Amniotic epithelial cell (primary cell): ENCODE results near the gene ZBP1.

Experiments
- DNase-seq: peaks from one replicate; pipeline ENCODE4 v3.0.0-alpha.2; 2010; ENCODE audit warnings: low read depth

ZBP1 gene, protein sequence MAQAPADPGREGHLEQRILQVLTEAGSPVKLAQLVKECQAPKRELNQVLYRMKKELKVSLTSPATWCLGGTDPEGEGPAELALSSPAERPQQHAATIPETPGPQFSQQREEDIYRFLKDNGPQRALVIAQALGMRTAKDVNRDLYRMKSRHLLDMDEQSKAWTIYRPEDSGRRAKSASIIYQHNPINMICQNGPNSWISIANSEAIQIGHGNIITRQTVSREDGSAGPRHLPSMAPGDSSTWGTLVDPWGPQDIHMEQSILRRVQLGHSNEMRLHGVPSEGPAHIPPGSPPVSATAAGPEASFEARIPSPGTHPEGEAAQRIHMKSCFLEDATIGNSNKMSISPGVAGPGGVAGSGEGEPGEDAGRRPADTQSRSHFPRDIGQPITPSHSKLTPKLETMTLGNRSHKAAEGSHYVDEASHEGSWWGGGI

GRCh38 chr20:57620274-57620990, at the start of gene ZBP1:
Gene ZBP1, minus strand, starts transcription at chr20:57620426. Its CDS starts 131 bp downstream, at chr20:57620295.
- DNase-seq, result no peak

GRCh38 chr20:57669632-57670031, 49.4 kb upstream of the ZBP1 start:
- DNase-seq, result no peak

DNA sequence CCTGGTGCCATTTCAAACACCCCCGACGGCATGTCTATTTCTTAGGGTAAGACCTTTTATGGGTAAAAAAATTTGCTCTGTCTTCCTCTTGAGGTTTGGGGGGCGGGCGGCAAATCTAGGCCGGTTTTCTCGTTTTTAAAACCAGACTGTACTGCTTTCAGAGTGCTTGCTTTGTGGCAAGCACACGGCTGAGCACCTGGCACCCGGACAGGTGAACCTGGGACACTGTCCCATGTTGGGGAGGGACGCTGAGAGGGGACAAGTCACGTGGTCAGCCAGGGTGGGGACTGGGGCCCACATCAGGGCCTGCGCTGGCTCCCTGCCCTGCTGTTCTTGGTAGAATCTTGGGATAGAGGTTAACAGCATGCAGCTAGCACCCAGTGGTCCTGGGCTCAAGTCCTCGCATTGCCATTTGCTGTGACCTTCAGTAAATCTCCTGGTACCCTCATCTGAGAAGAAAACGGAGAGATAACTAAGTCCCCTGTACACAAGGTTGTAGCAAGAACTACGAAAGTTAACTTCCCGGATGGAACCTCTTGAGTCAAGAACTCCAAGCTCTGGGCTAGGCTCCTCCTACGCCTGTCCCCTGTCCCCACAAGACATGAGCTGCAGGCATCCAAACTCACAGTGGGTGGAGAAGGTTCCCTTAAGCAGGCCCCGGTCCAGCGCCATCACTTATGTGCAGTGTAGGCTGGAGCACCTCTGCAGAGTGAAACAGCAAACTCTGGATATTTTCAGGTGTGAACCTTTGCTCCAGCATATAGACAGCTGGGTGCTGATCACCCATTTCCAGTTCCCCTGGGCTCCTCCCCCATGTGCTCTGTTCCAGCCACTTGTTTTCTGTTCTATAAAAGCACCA, 47.9 kb upstream of the ZBP1 start:
- no peak for DNase-seq

GRCh38 chr20:57667388-57667787, 47.2 kb upstream of the ZBP1 start:
- no peak for DNase-seq

DNA sequence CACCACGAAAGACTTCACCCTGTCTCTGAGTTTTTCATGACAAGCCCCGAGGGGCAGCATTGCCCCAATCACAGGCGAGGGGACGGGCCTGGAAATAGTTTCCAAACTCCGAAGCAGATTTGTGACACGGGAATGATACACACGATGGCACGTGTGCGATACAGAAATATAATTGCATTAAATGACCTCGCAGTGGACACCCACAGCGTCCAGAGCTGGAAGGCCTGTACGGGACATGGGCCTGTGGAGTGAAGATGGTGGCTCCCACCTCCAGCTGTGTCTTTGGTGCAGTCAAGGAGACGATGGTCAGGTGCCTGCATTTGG, 46.6 kb upstream of the ZBP1 start:
- DNase-seq, result no peak

DNA sequence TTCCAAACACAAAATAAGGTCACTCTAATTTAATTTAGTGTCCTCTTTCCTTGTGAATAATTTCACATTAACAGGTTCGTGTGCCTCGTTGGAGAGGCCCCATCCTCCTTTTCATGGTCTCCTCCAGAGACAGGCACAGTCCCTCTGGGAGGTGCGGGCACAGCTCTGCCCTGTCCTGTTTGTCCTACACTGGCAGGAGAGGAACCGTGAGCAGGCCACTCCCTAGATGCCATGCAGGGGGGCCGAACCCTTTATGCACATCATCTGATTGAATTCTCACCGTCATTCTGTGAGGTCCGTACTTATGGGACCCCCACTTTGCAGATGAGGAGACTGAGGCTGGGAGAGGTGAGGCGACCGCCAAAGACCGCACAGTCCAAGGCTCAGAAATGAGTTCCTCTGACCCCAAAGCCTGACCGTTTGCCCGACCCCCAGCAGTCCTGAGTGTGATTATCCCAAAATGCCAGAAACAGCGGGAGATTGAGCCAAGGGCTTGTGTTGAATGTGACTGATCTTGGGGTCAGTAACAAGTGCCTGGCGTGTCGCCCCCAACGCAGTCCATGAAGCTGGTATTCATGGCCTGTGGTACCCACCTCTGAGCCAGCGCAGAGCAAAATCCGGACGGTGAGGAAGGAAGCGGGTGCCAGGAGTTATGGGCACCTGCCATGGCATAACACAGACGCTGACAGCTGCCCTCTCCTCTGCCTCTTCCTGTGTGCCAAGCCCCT, 46.0 kb upstream of the ZBP1 start:
- no peak for DNase-seq

- no peak for DNase-seq
These were observed 45.4 kb upstream of the ZBP1 start for GRCh38 chr20:57665589-57665971.

- DNase-seq, result no peak
These were observed 44.8 kb upstream of the ZBP1 start for GRCh38 chr20:57664924-57665588.

- no peak for DNase-seq
These were observed 44.2 kb upstream of the ZBP1 start for GRCh38 chr20:57664476-57664875.

GRCh38 chr20:57663681-57664451, 43.6 kb upstream of the ZBP1 start:
- DNase-seq, result no peak

DNA sequence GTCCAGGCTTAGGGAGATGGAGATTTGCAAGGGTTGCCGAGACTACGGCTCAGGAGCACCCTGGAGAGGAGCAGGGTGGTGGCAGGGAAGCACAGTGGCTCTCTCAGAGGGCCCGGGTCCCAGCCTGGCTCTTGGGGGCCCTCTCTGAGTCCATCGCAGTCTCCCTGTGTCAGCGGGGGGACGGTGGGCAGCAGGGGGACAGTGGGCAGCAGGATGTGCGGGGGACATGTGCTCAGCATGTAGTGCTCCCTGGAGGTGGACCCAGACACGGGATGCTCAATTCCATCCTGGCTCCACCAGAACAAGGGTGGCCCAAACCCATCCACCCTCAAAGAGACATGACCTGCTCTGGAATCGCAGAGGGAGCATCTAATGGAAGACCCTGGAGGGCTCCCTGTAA, 43.0 kb upstream of the ZBP1 start:
- no peak for DNase-seq

- DNase-seq, result no peak
These were observed 42.4 kb upstream of the ZBP1 start for GRCh38 chr20:57662456-57663240.

- DNase-seq, result no peak
These were observed 41.7 kb upstream of the ZBP1 start for GRCh38 chr20:57661746-57662455.

DNA sequence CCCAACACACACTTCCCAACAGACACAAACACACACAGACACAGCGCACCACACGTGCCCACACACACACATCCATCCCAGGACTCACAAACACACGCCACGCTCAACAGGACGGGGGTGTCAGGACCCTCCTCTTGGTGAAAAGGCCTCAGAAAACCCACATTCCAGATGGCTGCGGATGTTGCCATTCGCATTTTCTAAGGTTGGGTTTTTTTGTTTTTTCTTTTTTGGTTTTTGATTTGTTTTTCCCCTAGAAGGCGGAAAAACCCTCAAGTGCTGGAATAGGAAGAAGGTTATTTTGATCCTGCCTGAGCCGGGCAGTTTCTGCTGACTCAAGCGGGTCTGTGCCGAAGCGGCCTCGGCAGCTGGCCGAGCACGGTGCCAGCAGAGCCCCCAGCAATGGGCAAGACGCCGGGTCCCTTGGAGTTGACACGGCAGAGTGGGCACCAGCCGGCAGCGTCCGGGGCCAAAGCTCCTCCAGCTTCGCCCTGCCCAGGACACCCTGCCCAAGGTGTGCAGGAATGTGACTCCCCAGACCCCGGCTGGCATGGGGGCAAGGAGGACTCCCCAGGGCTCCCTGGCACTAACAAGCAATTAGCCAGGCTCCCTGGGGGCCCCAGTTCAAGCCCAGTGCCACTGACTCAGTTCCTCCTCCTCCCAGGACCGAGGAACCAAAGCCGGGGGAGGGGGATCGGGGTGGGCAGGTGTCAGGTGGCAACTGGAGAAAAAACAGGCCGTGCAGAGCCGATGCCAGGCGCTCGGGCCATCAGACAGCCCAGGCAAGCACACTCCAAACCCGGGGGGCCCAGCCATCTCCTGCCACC, 40.9 kb upstream of the ZBP1 start:
- no peak for DNase-seq

DNA sequence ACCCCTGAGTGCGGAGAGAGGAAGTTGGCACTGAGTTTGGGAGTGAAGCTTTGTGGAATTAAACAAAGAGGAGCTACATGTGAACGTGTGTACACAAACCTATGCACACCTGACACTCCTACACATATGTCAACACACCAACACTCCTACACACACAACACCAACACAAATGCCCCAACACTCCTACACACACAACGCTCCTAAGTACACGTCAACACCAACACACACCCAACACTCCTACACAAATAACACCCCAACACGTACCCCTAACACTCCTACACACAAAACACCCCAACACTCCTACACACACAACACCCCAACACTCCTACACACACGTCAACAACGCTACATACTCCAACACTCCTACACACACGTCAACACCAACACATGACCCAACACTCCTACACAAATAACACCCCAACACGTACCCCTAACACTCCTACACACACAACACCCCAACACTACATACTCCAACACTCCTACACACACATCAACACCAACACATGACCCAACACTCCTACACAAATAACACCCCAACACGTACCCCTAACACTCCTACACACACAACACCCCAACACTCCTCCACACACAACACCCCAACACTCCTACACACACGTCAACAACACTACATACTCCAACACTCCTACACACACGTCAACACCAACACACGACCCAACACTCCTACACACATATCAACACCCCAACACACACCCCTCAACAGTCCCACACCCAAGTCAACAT, 40.1 kb upstream of the ZBP1 start:
- DNase-seq, result no peak

- DNase-seq, result no peak
These were observed 39.4 kb upstream of the ZBP1 start for GRCh38 chr20:57659517-57660180.
